GM12878 (cell line): ENCODE results near the gene TRANK1. TPM values are rescaled to one million over a fixed set of nuclear protein-coding genes. Genes with fewer than 3 reads are reported as not detected.

Experiments used
- ATAC-seq: fragments of 200-7000 bp; cut with Tn5 transposase; 3 replicates; pipeline ENCODE4 v1.9.1; 2020; ENCODE audit warnings: mild to moderate bottlenecking, moderate library complexity
- BruUV-seq: library from RNA; stranded (reverse); fragments of 400-500 nt; replicated peaks from 2 replicates; lab custom pipeline; 2021; lab: Mats Ljungman, UMichigan
- CTCF ChIA-PET: fragments of 300-600 bp; sonication (Branson Sonifier 250); formaldehyde crosslinking; extraction: SDS; loops from one replicate; lab custom pipeline; 2021; ENCODE audit warnings: inconsistent platforms; lab: Yijun Ruan, JAX
- POLR2A ChIA-PET: fragments of 350-600 bp; formaldehyde crosslinking; extraction: SDS; loops from one replicate; lab custom pipeline; 2021; ENCODE audit warnings: inconsistent platforms; lab: Charles Lee
- RAD21 ChIA-PET: fragments of 300-600 bp; sonication (Branson Sonifier 250); formaldehyde crosslinking; loops from one replicate; lab custom pipeline; 2023; ENCODE audit warnings: antibody characterized with exemption; ENCODE audit not compliant: unreplicated experiment; lab: Charles Lee
- SMC1A ChIA-PET: fragments of 300-600 bp; sonication (Branson Sonifier 250); formaldehyde crosslinking; loops from one replicate; lab custom pipeline; 2023; ENCODE audit not compliant: unreplicated experiment, uncharacterized antibody; lab: Charles Lee
- DNase-seq: peaks from one replicate; pipeline ENCODE4 v3.0.0-alpha.2; 2011; ENCODE audit warnings: low read depth, low spot score
- FAIRE-seq: peaks from 3 replicates; lab custom pipeline; 2011; peaks lifted over from hg19 to GRCh38; lab: Jason Lieb, UNC
- H2AFZ ChIP-seq: 2 replicates; pipeline ENCODE4 v1.6.0; 2011; ENCODE audit warnings: low read depth, low read length, control low read depth; ENCODE audit not compliant: control insufficient read depth
- H3K27ac ChIP-seq: 2 replicates; pipeline ENCODE4 v1.5.1; 2011; ENCODE audit warnings: control low read depth; ENCODE audit not compliant: control insufficient read depth, insufficient read depth
- H3K27me3 ChIP-seq, 2 experiments: replicated peaks in 1 of 2; 2 replicates each; pipeline versions ENCODE4 v1.6.0 to v1.6.1; 2011; ENCODE audit warnings: low read length in 1 of 2; ENCODE audit not compliant: control insufficient read depth in 2 of 2, insufficient read depth in 2 of 2
- H3K36me3 ChIP-seq, 2 experiments: 2 replicates each; pipeline ENCODE4 v1.5.1; 2011; ENCODE audit warnings: low read length in 1 of 2; ENCODE audit not compliant: control insufficient read depth in 2 of 2, insufficient read depth in 2 of 2
- H3K4me1 ChIP-seq: 2 replicates; pipeline ENCODE4 v1.6.1; 2011; ENCODE audit warnings: mild to moderate bottlenecking, low read length, moderate library complexity, mixed read lengths; ENCODE audit not compliant: control insufficient read depth, insufficient read depth
- H3K4me2 ChIP-seq: 2 replicates; pipeline ENCODE4 v1.6.0; 2011; ENCODE audit warnings: control low read depth; ENCODE audit not compliant: control insufficient read depth, insufficient read depth
- H3K4me3 ChIP-seq: fragments of 200-600 bp; sonication (generic); 2 replicates; pipeline ENCODE4 v1.5.1; 2016
- H3K79me2 ChIP-seq: 2 replicates; pipeline ENCODE4 v1.6.0; 2011; ENCODE audit warnings: low read length; ENCODE audit not compliant: control insufficient read depth, insufficient read depth
- H3K9ac ChIP-seq: 2 replicates; pipeline ENCODE4 v1.8.0; 2011; ENCODE audit warnings: low read length, control low read depth, mixed read lengths; ENCODE audit not compliant: control insufficient read depth, insufficient read depth
- H3K9me3 ChIP-seq: replicated peaks from 3 replicates; pipeline ENCODE4 v1.5.1; 2011; ENCODE audit warnings: mild to moderate bottlenecking, low read length; ENCODE audit not compliant: control insufficient read depth, insufficient read depth
- H4K20me1 ChIP-seq: 2 replicates; pipeline ENCODE4 v1.6.0; 2011; ENCODE audit not compliant: control insufficient read depth, insufficient read depth
- BACH1 ChIP-seq: fragments of 450-650 bp; IDR thresholded peaks from 2 replicates; pipeline ENCODE4 v1.6.1; 2017; ENCODE audit warnings: mild to moderate bottlenecking, borderline replicate concordance
- ESRRA ChIP-seq: IDR thresholded peaks from 2 replicates; pipeline ENCODE4 v1.6.1; 2012; ENCODE audit warnings: mild to moderate bottlenecking, low read length, improper control_type of control experiment
- IKZF1 ChIP-seq: fragments of 450-650 bp; conservative IDR thresholded peaks from 2 replicates; pipeline ENCODE4 v1.6.1; 2017; ENCODE audit warnings: antibody characterized with exemption, mild to moderate bottlenecking
- MAX ChIP-seq: IDR thresholded peaks from 2 replicates; pipeline ENCODE4 v1.6.1; 2012; ENCODE audit warnings: low read depth, low read length, improper control_type of control experiment
- PAX8 ChIP-seq: fragments of 450-650 bp; IDR thresholded peaks from 2 replicates; pipeline ENCODE4 v1.6.1; 2017; ENCODE audit warnings: mild to moderate bottlenecking, moderate library complexity
- SPI1 ChIP-seq: IDR thresholded peaks from 2 replicates; pipeline ENCODE4 v1.6.1; 2011; ENCODE audit warnings: low read depth, mild to moderate bottlenecking, low read length, moderate library complexity, borderline replicate concordance; ENCODE audit not compliant: insufficient read depth
- TCF12 ChIP-seq: IDR thresholded peaks from 2 replicates; pipeline ENCODE4 v1.6.1; 2011; ENCODE audit warnings: low read depth, mild to moderate bottlenecking, low read length
- ZNF592 ChIP-seq: fragments of 450-650 bp; IDR thresholded peaks from 2 replicates; pipeline ENCODE4 v1.6.1; 2017; ENCODE audit warnings: mild to moderate bottlenecking, moderate library complexity
- ZNF687 ChIP-seq: fragments of 450-650 bp; IDR thresholded peaks from 2 replicates; pipeline ENCODE4 v1.6.1; 2017; ENCODE audit warnings: mild to moderate bottlenecking, moderate library complexity
- WGBS: methylation state at CpG from one replicate; pipeline ENCODE4 v1.1.6; 2016; ENCODE audit warnings: low lambda C conversion rate; ENCODE audit not compliant: insufficient replicate concordance, insufficient coverage; ENCODE audit errors: missing lambda C conversion rate; 5-methylcytosine and 5-hydroxymethylcytosine counted together
- in situ Hi-C: fragments of 300-500 bp; cut with MboI; formaldehyde crosslinking; loops from 9 replicates; pipeline ENCODE4 v1.14.3; 2018; ENCODE audit warnings: mixed read lengths
- intact Hi-C: fragments of 100-400 bp; cut with micrococcal nuclease; formaldehyde crosslinking; loops from one replicate; pipeline ENCODE4 v1.14.2; 2022; ENCODE audit not compliant: unreplicated experiment
- polyA plus RNA-seq, 11 experiments: library from polyadenylated mRNA; depleted of rRNA in 4 of 11; unstranded in 6 of 11; stranded (reverse) in 5 of 11; fragments of >200 nt; fragmentation: Nextera tagmentation in 4 of 11; fragmentation: Illumina TruSeq in 1 of 11; extraction: Ambion mirVana in 4 of 11; extraction: Trizol in 1 of 11; gene quantifications; 1 replicate in 1 of 11; 2 replicates in 10 of 11; pipeline versions ENCODE4 v1.2.1 to v1.2.3, GENCODE V29; 2011 to 2016; ENCODE audit warnings: inconsistent platforms in 2 of 11, missing spikeins in 2 of 11, low read depth in 1 of 11
- total RNA-seq, 4 experiments: library from RNA; depleted of rRNA in 3 of 4; stranded (reverse); fragments of >200 nt in 3 of 4; fragmentation: Illumina TruSeq in 1 of 4; extraction: Trizol in 1 of 4; gene quantifications; 2 replicates each; pipeline versions ENCODE4 v1.2.1 to v1.2.3, GENCODE V29; 2013 to 2021

The TRANK1 gene
- total and polyA plus RNA-seq, 10 of the 15 experiments (the other 5 are each of a cell fraction or from before 2014, with no cell fraction given): 0.46 to 8.8 (median 1.1) TPM

- TF ChIP-seq ZNF592: no peak
These were observed 27.3 kb upstream of the TRANK1 start (continued) for GRCh38 chr3:36972163-36972562.

- Histone ChIP-seq H3K9ac (no peak overlapping the region), H3K27ac (peak overlapping the region; percentile 38), H3K36me3 (no peaks in the 10 kb centered on the region), H2AFZ (peak overlapping the region; percentile 39; the same call in 1 of the 2 replicates), H3K4me1 (peaks cover 9% of the 10 kb centered on the region), H4K20me1 (no peaks in the 10 kb centered on the region), H3K4me3 (no peak overlapping the region), H3K9me3 (no peaks in the 10 kb centered on the region), H3K27me3 (no peaks in the 10 kb centered on the region), H3K79me2 (no peaks in the 10 kb centered on the region), H3K4me2 (peak overlapping the region; percentile 48; the same call in 1 of the 2 replicates)
- no TSS peak for BruUV-seq
- ATAC-seq: peak; percentile 100
- ChIA-PET CTCF (interaction anchor here (0.7 to 2.2 kb wide), 10 partner anchors 10 to 102 kb away, joined by 3 to 30 read pairs (median 4); partner anchors contain the start of genes EPM2AIP1 and MLH1), POLR2A (interaction anchor here (0.9 to 1.7 kb wide), 5 partner anchors 13 to 23 kb away, joined by 3 to 17 read pairs (median 4); partner anchors contain the start of genes EPM2AIP1 and MLH1), SMC1A (interaction anchor here (0.6 to 2.4 kb wide), 16 partner anchors 9 to 280 kb away, joined by 3 to 46 read pairs (median 3); partner anchors contain the start of genes EPM2AIP1, LRRFIP2 and MLH1), RAD21 (interaction anchor here (0.6 to 2.1 kb wide), 7 partner anchors 11 to 101 kb away, joined by 3 to 19 read pairs (median 4); partner anchors contain the start of genes EPM2AIP1 and MLH1)
- intact Hi-C loops: no loop called here
- peak; percentile 80 for DNase-seq
- peak; percentile 88 for FAIRE-seq
- WGBS: 5% methylated on average over 2 of the region's 4 CpGs
- in situ Hi-C loops: no loop called here
- TF ChIP-seq MAX (peak; percentile 37; the same call in 1 of the 2 replicates), TCF12 (0 out of 2 replicates have a peak, but pooled peaks have one; percentile 9), ESRRA (0 out of 2 replicates have a peak, but pooled peaks have one; percentile 40), PAX8 (no peak), ZNF687 (peak; percentile 38; the same call in 1 of the 2 replicates), SPI1 (peak; percentile 91), IKZF1 (0 out of 2 replicates have a peak, but pooled peaks have one; percentile 15), BACH1 (no peak)
These were observed 24.9 kb upstream of the TRANK1 start for GRCh38 chr3:36969540-36970432.
